Endothelial cell of umbilical vein (primary cell): Measurements from ENCODE around the gene EHF. TPM values are rescaled to one million over a fixed set of nuclear protein-coding genes. Genes with fewer than 3 reads are reported as not detected.

Source experiments
- BruUV-seq: library from RNA; stranded (reverse); fragments of 400-500 nt; replicated peaks from 2 replicates; lab custom pipeline; 2021; lab: Mats Ljungman, UMichigan
- CTCF ChIA-PET: fragments of 300-600, 350-600 bp; sonication (Branson Sonifier 250); formaldehyde crosslinking; loops from one replicate; lab custom pipeline; 2021; ENCODE audit warnings: antibody characterized with exemption, inconsistent platforms; lab: Charles Lee
- POLR2A ChIA-PET: fragments of 300-600, 350-600 bp; sonication (Branson Sonifier 250); formaldehyde crosslinking; loops from one replicate; lab custom pipeline; 2021; ENCODE audit warnings: antibody characterized with exemption, inconsistent platforms; lab: Charles Lee
- DNase-seq: peaks from one replicate; pipeline ENCODE4 v3.0.0-alpha.2; 2011; ENCODE audit warnings: low read depth, low spot score
- FAIRE-seq: peaks from 2 replicates; lab custom pipeline; 2011; peaks lifted over from hg19 to GRCh38; lab: Jason Lieb, UNC
- H2AFZ ChIP-seq: 2 replicates; pipeline ENCODE4 v1.6.0; 2012; ENCODE audit warnings: low read depth, low read length, control low read depth, inconsistent platforms
- H3K27ac ChIP-seq: 2 replicates; pipeline ENCODE4 v1.5.1; 2011; ENCODE audit warnings: low read depth, mild to moderate bottlenecking, control low read depth, low read length, moderate library complexity; ENCODE audit not compliant: insufficient read depth
- H3K27me3 ChIP-seq, 2 experiments: 2 replicates each; pipeline versions ENCODE4 v1.6.0 to v1.6.1; 2011; ENCODE audit warnings: low read length in 2 of 2, mixed read lengths in 1 of 2; ENCODE audit not compliant: control insufficient read depth in 2 of 2, insufficient read depth in 2 of 2
- H3K36me3 ChIP-seq, 2 experiments: 2 replicates in 1 of 2; 3 replicates in 1 of 2; pipeline ENCODE4 v1.5.1; 2011; ENCODE audit warnings: low read length in 2 of 2, mild to moderate bottlenecking in 1 of 2, moderate library complexity in 1 of 2; ENCODE audit not compliant: control insufficient read depth in 2 of 2, insufficient read depth in 2 of 2; ENCODE audit errors: extremely low read depth in 1 of 2
- H3K4me1 ChIP-seq: 3 replicates; pipeline ENCODE4 v1.5.1; 2011; ENCODE audit warnings: mild to moderate bottlenecking, low read length; ENCODE audit not compliant: control insufficient read depth, insufficient read depth; ENCODE audit errors: extremely low read depth
- H3K4me2 ChIP-seq: 2 replicates; pipeline ENCODE4 v1.6.1; 2011; ENCODE audit warnings: low read length, control low read depth, mixed read lengths; ENCODE audit not compliant: insufficient read depth
- H3K4me3 ChIP-seq, 3 experiments: fragments of 200-600 bp in 1 of 3; sonication (generic), shearing (Covaris generic) in 1 of 3; replicated peaks in 1 of 3; 2 replicates each; pipeline ENCODE4 v1.5.1; 2011 to 2016; ENCODE audit warnings: control low read depth in 3 of 3, low read length in 3 of 3, mild to moderate bottlenecking in 2 of 3, inconsistent platforms in 1 of 3, low read depth in 1 of 3, moderate library complexity in 1 of 3; ENCODE audit not compliant: insufficient read depth in 1 of 3
- H3K79me2 ChIP-seq: 2 replicates; pipeline ENCODE4 v1.6.0; 2012; ENCODE audit warnings: low read length, inconsistent platforms; ENCODE audit not compliant: control insufficient read depth, insufficient read depth
- H3K9ac ChIP-seq: replicated peaks from 2 replicates; pipeline ENCODE3; 2011; ENCODE audit warnings: low read length, control low read depth; ENCODE audit not compliant: insufficient read depth; ENCODE audit errors: extremely low read depth
- H3K9me1 ChIP-seq: replicated peaks from 3 replicates; pipeline ENCODE4 v1.6.0; 2011; ENCODE audit warnings: mild to moderate bottlenecking, low read length; ENCODE audit not compliant: control insufficient read depth, insufficient read depth; ENCODE audit errors: extremely low read depth
- H3K9me3 ChIP-seq: replicated peaks from 2 replicates; pipeline ENCODE4 v1.5.1; 2012; ENCODE audit warnings: low read length, inconsistent platforms; ENCODE audit not compliant: control insufficient read depth, insufficient read depth
- H4K20me1 ChIP-seq: replicated peaks from 2 replicates; pipeline ENCODE3; 2011; ENCODE audit warnings: mild to moderate bottlenecking, low read length; ENCODE audit not compliant: control insufficient read depth, insufficient read depth; ENCODE audit errors: extremely low read depth
- EZH2 ChIP-seq: IDR thresholded peaks from 2 replicates; pipeline ENCODE4 v1.6.1; 2012; ENCODE audit warnings: borderline replicate concordance, low read depth, mild to moderate bottlenecking, moderate library complexity, low read length, inconsistent platforms; ENCODE audit not compliant: severe bottlenecking
- FOS ChIP-seq: IDR thresholded peaks from 2 replicates; pipeline ENCODE4 v1.6.1; 2011; ENCODE audit warnings: mild to moderate bottlenecking, low read length, moderate library complexity, borderline replicate concordance; ENCODE audit not compliant: insufficient read depth
- JUN ChIP-seq: IDR thresholded peaks from 2 replicates; pipeline ENCODE4 v1.6.1; 2011; ENCODE audit warnings: borderline replicate concordance, low read depth; ENCODE audit not compliant: insufficient read length, insufficient read depth
- MYC ChIP-seq: IDR thresholded peaks from one replicate; pipeline ENCODE4 v1.6.1; 2011; ENCODE audit warnings: mild to moderate bottlenecking, low read depth, low read length
- POLR2A ChIP-seq: IDR thresholded peaks from 2 replicates; pipeline ENCODE4 v1.6.1; 2012; ENCODE audit warnings: low read depth, mild to moderate bottlenecking, control low read depth, low read length
- POLR2AphosphoS5 ChIP-seq: IDR thresholded peaks from 2 replicates; pipeline ENCODE4 v1.6.1; 2012; ENCODE audit warnings: low read depth, mild to moderate bottlenecking, control low read depth, low read length, moderate library complexity; ENCODE audit not compliant: insufficient read depth
- dilution Hi-C: fragments of 300-500 bp; cut with MboI; formaldehyde crosslinking; loops from one replicate; pipeline ENCODE4 v1.15.0; 2019; ENCODE audit warnings: low sequenced_read_pairs; ENCODE audit not compliant: extremely low pct_ligation_motif_present
- intact Hi-C: fragments of 100-400 bp; cut with micrococcal nuclease; formaldehyde crosslinking; loops from one replicate; pipeline ENCODE4 v1.10.0; 2022
- polyA plus RNA-seq, 4 experiments: library from polyadenylated mRNA; depleted of rRNA in 3 of 4; stranded (reverse) in 3 of 4; unstranded in 1 of 4; fragments of >200 nt; gene quantifications; 2 replicates each; pipeline versions ENCODE4 v1.2.1 to v1.2.3, GENCODE V29; 2011 to 2012; ENCODE audit warnings: missing spikeins in 1 of 4
- total RNA-seq: library from RNA; stranded (reverse); gene quantifications from 2 replicates; pipeline ENCODE4 v1.2.3, GENCODE V29; 2021
- TF ChIP-seq, protein P1 (sequence below), 2 donors: IDR thresholded peaks; 1 replicate in 1 of 2; 2 replicates in 1 of 2; pipeline ENCODE4 v1.5.1; 2011; ENCODE audit warnings: low read length in 2 of 2, mild to moderate bottlenecking in 2 of 2, moderate library complexity in 2 of 2, control low read depth in 1 of 2, inconsistent platforms in 1 of 2, low read depth in 1 of 2; ENCODE audit not compliant: insufficient read depth in 1 of 2; ENCODE audit errors: extremely low read depth in 1 of 2
- TF ChIP-seq, protein P2 (sequence below): IDR thresholded peaks from 2 replicates; pipeline ENCODE4 v1.6.1; 2011; ENCODE audit not compliant: insufficient read depth, insufficient read length

Gene EHF
- total and polyA plus RNA-seq, 2 donors (not counting 3 experiments of a cell fraction or from before 2014, with no cell fraction given) = not detected

DNA sequence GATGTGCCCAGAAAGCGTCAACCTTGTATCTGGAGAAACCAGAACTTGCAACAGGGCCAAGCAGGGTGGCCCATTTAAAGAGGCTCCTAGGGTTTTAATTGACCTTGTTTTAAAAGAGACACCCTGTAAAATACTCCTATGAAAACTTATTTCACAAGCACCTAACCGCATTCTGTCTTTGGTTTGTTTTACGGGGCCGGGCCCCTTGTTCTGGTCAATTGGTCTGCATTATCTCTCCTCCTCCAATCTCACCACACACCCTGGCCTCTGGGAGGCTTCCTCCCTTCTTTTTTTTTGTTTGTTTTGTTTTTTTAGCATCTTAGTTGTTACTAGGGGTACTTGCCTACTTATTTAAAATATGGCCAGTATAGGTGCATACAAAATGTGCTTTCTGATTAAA, 4.7 kb downstream of the EHF start:
- H3K4me2 ChIP-seq = no peak overlapping the region
- H3K27me3 ChIP-seq = peaks cover 0 to 2% of the 10 kb centered on the region in 2 experiments
- no peak overlapping the region for H3K27ac ChIP-seq
- ChIA-PET CTCF (no interaction called here), POLR2A (no interaction called here)
- no peak for DNase-seq
- no peaks in the 10 kb centered on the region for H3K79me2 ChIP-seq
- BruUV-seq = no TSS peak
- H3K36me3 ChIP-seq = no peaks in the 10 kb centered on the region
- H3K9me1 ChIP-seq = no peaks in the 10 kb centered on the region
- no peaks in the 10 kb centered on the region for H3K9me3 ChIP-seq
- no peaks in the 10 kb centered on the region for H3K4me1 ChIP-seq
- no peak overlapping the region for H3K4me3 ChIP-seq
- no peak overlapping the region for H3K9ac ChIP-seq
- H2AFZ ChIP-seq = no peak overlapping the region
- intact Hi-C loops (no loop called here), dilution Hi-C loops (no loop called here)
- TF ChIP-seq, protein P1, sequence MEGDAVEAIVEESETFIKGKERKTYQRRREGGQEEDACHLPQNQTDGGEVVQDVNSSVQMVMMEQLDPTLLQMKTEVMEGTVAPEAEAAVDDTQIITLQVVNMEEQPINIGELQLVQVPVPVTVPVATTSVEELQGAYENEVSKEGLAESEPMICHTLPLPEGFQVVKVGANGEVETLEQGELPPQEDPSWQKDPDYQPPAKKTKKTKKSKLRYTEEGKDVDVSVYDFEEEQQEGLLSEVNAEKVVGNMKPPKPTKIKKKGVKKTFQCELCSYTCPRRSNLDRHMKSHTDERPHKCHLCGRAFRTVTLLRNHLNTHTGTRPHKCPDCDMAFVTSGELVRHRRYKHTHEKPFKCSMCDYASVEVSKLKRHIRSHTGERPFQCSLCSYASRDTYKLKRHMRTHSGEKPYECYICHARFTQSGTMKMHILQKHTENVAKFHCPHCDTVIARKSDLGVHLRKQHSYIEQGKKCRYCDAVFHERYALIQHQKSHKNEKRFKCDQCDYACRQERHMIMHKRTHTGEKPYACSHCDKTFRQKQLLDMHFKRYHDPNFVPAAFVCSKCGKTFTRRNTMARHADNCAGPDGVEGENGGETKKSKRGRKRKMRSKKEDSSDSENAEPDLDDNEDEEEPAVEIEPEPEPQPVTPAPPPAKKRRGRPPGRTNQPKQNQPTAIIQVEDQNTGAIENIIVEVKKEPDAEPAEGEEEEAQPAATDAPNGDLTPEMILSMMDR (IDR thresholded peaks at IDR 0.05; ENCODE audit: extremely low read depth in 1 of 2, insufficient read depth in 1 of 2, low read depth in 1 of 2, low read length in 2 of 2) = no peak
- TF ChIP-seq FOS (no peak), MYC (no peak), POLR2A (no peak), EZH2 (no peak)
- TF ChIP-seq, protein P2, sequence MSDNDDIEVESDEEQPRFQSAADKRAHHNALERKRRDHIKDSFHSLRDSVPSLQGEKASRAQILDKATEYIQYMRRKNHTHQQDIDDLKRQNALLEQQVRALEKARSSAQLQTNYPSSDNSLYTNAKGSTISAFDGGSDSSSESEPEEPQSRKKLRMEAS = no peak
- H4K20me1 ChIP-seq = no peaks in the 10 kb centered on the region
- no peak for FAIRE-seq

DNA sequence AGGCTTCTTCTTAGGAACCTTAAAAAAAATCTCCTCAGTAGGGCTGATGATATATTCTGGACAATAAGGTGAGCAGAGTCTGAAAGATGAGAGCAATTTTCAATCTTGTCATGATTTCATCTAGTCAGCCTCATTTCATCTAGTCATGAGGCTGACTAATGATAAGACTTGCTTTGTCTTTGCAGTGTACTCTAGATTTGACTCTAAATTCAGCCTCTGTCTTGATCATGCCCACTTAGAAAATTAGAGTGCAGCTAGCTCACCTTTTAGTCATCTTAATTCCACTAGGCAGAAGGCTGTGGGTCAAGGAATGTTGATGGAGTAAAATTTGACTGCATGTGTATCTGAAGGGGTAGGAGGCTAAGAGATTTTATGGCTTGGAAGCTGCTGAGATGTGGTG, 5.5 kb downstream of the EHF start:
- CTCF ChIA-PET = no interaction called here
- H2AFZ ChIP-seq = no peak overlapping the region
- no peak for DNase-seq
- peaks cover 0 to 2% of the 10 kb centered on the region in 2 experiments for H3K27me3 ChIP-seq
- H3K9ac ChIP-seq = no peak overlapping the region
- no peak for FAIRE-seq
- no peaks in the 10 kb centered on the region for H3K9me1 ChIP-seq
- H3K9me3 ChIP-seq = no peaks in the 10 kb centered on the region
- H3K27ac ChIP-seq = no peak overlapping the region
- H4K20me1 ChIP-seq = no peaks in the 10 kb centered on the region
- TF ChIP-seq POLR2AphosphoS5 = no peak
- TF ChIP-seq, protein P1 (IDR thresholded peaks at IDR 0.05; ENCODE audit: extremely low read depth in 1 of 2, insufficient read depth in 1 of 2, low read depth in 1 of 2, low read length in 2 of 2) = no peak
- no peak for TF ChIP-seq POLR2A
- TF ChIP-seq FOS = no peak
- TF ChIP-seq EZH2 = no peak
- TF ChIP-seq JUN = no peak
- no peak for TF ChIP-seq MYC
- TF ChIP-seq, protein P2 = no peak
- intact Hi-C loops (no loop called here), dilution Hi-C loops (no loop called here)
- POLR2A ChIA-PET = no interaction called here
- H3K4me2 ChIP-seq = no peak overlapping the region
- no peaks in the 10 kb centered on the region for H3K79me2 ChIP-seq
- H3K4me3 ChIP-seq = no peak overlapping the region
- no peaks in the 10 kb centered on the region for H3K36me3 ChIP-seq
- BruUV-seq = no TSS peak
- no peaks in the 10 kb centered on the region for H3K4me1 ChIP-seq
